Non-pigmented ciliary epithelial cell (primary cell): ENCODE measurements around the gene CREB3.

Source experiments
- DNase-seq: peaks from one replicate; pipeline ENCODE4 v3.0.0-alpha.2; 2010; ENCODE audit warnings: low read depth

CREB3 gene

GRCh38 chr9:35732185-35732799 is at the start of gene CREB3, which contains the start of gene TLN1:
Gene CREB3 (plus strand): TSS chr9:35732666. CDS start chr9:35732773, 107 bp downstream.
Gene TLN1 (minus strand): TSS chr9:35732195. CDS start chr9:35725694, 6,501 bp downstream.
- peak; percentile 95 for DNase-seq

- no peak for DNase-seq
Measured at GRCh38 chr9:35683323-35683722, 49.1 kb upstream of the CREB3 start.

GRCh38 chr9:35684921-35685320 is 47.5 kb upstream of the CREB3 start:
- no peak for DNase-seq

- DNase-seq = no peak
Measured at GRCh38 chr9:35685506-35685905, 47.0 kb upstream of the CREB3 start.

- DNase-seq = no peak
Measured at GRCh38 chr9:35686222-35687203, 46.0 kb upstream of the CREB3 start.

GRCh38 chr9:35687306-35687705 is 45.2 kb upstream of the CREB3 start:
- DNase-seq = no peak

- no peak for DNase-seq
Measured at GRCh38 chr9:35687972-35688557, 44.4 kb upstream of the CREB3 start.

- DNase-seq = no peak
Measured at GRCh38 chr9:35688558-35689541, 43.6 kb upstream of the CREB3 start.

- DNase-seq = no peak
Measured at GRCh38 chr9:35689542-35690293, 42.7 kb upstream of the CREB3 start, which contains the start of gene TPM2. Gene TPM2 (minus strand): TSS chr9:35689925. CDS start chr9:35689817, 108 bp downstream.

GRCh38 chr9:35690294-35690613 is 42.2 kb upstream of the CREB3 start:
- DNase-seq = no peak

GRCh38 chr9:35690614-35691333 is 41.7 kb upstream of the CREB3 start:
- no peak for DNase-seq

GRCh38 chr9:35691334-35691650 is 41.2 kb upstream of the CREB3 start:
- no peak for DNase-seq

GRCh38 chr9:35691757-35692301 is 40.6 kb upstream of the CREB3 start:
- DNase-seq = no peak

GRCh38 chr9:35695943-35696401 is 36.5 kb upstream of the CREB3 start:
- DNase-seq = no peak

- no peak for DNase-seq
Measured at GRCh38 chr9:35696520-35697215, 35.8 kb upstream of the CREB3 start.

GRCh38 chr9:35697486-35697885 is 35.0 kb upstream of the CREB3 start:
- DNase-seq = no peak

GRCh38 chr9:35698231-35698630 is 34.2 kb upstream of the CREB3 start:
- no peak for DNase-seq

GRCh38 chr9:35700031-35700430 is 32.4 kb upstream of the CREB3 start:
- DNase-seq = no peak

GRCh38 chr9:35700942-35701341 is 31.5 kb upstream of the CREB3 start:
- DNase-seq = no peak
